Left lung (tissue), 10 donors: ENCODE measurements around the gene PHACTR1. TPM values are rescaled to one million over a fixed set of nuclear protein-coding genes. Genes with fewer than 3 reads are reported as not detected.

ENCODE experiments used
- ATAC-seq: fragments of 200-7000 bp; cut with Tn5 transposase; one replicate; pipeline ENCODE4 v1.9.1; 2020; ENCODE audit warnings: moderate library complexity
- DNase-seq, 4 donors: peaks; one replicate each; pipeline ENCODE4 v3.0.0-alpha.2; 2013 to 2020
- H3K27ac ChIP-seq, 2 donors: fragments of 200-600 bp; sonication (generic) in 1 of 2; one replicate each; pipeline versions ENCODE4 v1.5.0 to v1.8.0; 2020 to 2021
- H3K27me3 ChIP-seq, 2 donors: fragments of 200-600 bp; sonication (generic) in 1 of 2; one replicate each; pipeline versions ENCODE4 v1.5.0 to v1.8.0; 2020 to 2021
- H3K36me3 ChIP-seq, 2 donors: fragments of 200-600 bp; sonication (generic) in 1 of 2; one replicate each; pipeline versions ENCODE4 v1.5.0 to v1.8.0; 2020 to 2021
- H3K4me1 ChIP-seq, 2 donors: fragments of 200-600 bp; one replicate each; pipeline ENCODE4 v1.8.0; 2021
- H3K4me3 ChIP-seq, 2 donors: fragments of 200-600 bp; sonication (generic) in 1 of 2; one replicate each; pipeline versions ENCODE4 v1.5.0 to v1.8.0; 2020 to 2021; ENCODE audit warnings: mild to moderate bottlenecking in 1 of 2
- H3K9me3 ChIP-seq, 2 donors: fragments of 200-600 bp; sonication (generic) in 1 of 2; one replicate each; pipeline versions ENCODE4 v1.5.0 to v1.8.0; 2020 to 2021
- intact Hi-C, 2 donors: fragments of 100-400 bp; cut with DNase I; formaldehyde crosslinking; loops; one replicate each; pipeline versions ENCODE4 v1.11.2 to v1.14.2; 2022
- polyA plus RNA-seq, 6 donors: library from polyadenylated mRNA; unstranded; fragments of 120-200 nt; gene quantifications; one replicate each; pipeline ENCODE4 v1.2.1, GENCODE V29; 2013; ENCODE audit not compliant: insufficient read length in 6 of 6
- total RNA-seq, 2 donors: library from RNA; stranded (reverse); fragmentation: NEBNext Ultra II Directional; extraction: Animal tissue kit (Norgen Biotek cat#: 25700); gene quantifications; one replicate each; pipeline ENCODE4 v1.2.1, GENCODE V29; 2021
- TF ChIP-seq, protein P1 (sequence below), 2 donors: fragments of 200-600 bp; sonication (generic) in 1 of 2; IDR thresholded peaks; one replicate each; pipeline versions ENCODE4 v1.5.0 to v1.8.0; 2021; ENCODE audit warnings: antibody characterized with exemption in 2 of 2
- donor health status: DM: no; HTN: yes; CAD: no.
- donor health status: DM: no; HTN: no; CAD: no.

The PHACTR1 gene
- total and polyA plus RNA-seq, 8 donors = 12.1 to 53.3 (median 15.8) TPM

GRCh38 chr6:12848964-12849808, 132.6 kb downstream of the PHACTR1 start:
- no peaks in the 10 kb centered on the region for H3K9me3 ChIP-seq
- no peak overlapping the region for H3K4me3 ChIP-seq
- H3K36me3 ChIP-seq = no peaks in the 10 kb centered on the region
- peaks cover 0 to 10% of the 10 kb centered on the region in 2 donors for H3K27me3 ChIP-seq
- ATAC-seq (no peak), DNase-seq (no peak)
- H3K4me1 ChIP-seq = no peaks in the 10 kb centered on the region
- TF ChIP-seq, protein P1, sequence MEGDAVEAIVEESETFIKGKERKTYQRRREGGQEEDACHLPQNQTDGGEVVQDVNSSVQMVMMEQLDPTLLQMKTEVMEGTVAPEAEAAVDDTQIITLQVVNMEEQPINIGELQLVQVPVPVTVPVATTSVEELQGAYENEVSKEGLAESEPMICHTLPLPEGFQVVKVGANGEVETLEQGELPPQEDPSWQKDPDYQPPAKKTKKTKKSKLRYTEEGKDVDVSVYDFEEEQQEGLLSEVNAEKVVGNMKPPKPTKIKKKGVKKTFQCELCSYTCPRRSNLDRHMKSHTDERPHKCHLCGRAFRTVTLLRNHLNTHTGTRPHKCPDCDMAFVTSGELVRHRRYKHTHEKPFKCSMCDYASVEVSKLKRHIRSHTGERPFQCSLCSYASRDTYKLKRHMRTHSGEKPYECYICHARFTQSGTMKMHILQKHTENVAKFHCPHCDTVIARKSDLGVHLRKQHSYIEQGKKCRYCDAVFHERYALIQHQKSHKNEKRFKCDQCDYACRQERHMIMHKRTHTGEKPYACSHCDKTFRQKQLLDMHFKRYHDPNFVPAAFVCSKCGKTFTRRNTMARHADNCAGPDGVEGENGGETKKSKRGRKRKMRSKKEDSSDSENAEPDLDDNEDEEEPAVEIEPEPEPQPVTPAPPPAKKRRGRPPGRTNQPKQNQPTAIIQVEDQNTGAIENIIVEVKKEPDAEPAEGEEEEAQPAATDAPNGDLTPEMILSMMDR (IDR thresholded peaks at IDR 0.05) = no peak
- intact Hi-C loops = no loop called here
- no peak overlapping the region for H3K27ac ChIP-seq

DNA sequence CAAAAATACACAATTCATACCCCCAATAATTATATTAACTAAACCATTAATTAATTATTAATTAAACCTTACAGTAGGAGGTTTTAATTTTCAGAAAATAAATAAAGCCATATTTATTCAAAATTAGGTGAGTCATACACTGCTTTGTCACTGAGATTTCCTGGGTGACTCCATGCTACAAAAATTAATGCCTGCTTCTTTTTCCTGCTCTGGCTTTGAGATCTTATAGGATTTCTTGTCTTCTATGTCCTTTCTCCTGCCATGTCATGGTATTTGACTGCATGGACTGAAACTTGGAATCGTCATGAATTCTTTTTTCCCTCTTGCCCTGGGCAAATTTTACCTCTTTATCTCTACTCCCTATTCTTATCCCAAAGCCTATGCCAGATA, 133.2 kb downstream of the PHACTR1 start:
- Histone ChIP-seq H3K36me3 (no peaks in the 10 kb centered on the region), H3K27me3 (peaks cover 0 to 10% of the 10 kb centered on the region in 2 donors), H3K9me3 (no peaks in the 10 kb centered on the region), H3K4me1 (no peaks in the 10 kb centered on the region), H3K27ac (no peak overlapping the region), H3K4me3 (no peak overlapping the region)
- DNase-seq (no peak), ATAC-seq (no peak)
- TF ChIP-seq, protein P1 (IDR thresholded peaks at IDR 0.05) = no peak
- intact Hi-C loops = no loop called here

GRCh38 chr6:12851123-12851695, 134.6 kb downstream of the PHACTR1 start:
- Histone ChIP-seq H3K36me3 (no peaks in the 10 kb centered on the region), H3K9me3 (no peaks in the 10 kb centered on the region), H3K27ac (no peak overlapping the region), H3K4me1 (no peaks in the 10 kb centered on the region), H3K27me3 (peaks cover 0 to 9% of the 10 kb centered on the region in 2 donors), H3K4me3 (no peak overlapping the region)
- no peak for ATAC-seq
- intact Hi-C loops = no loop called here
- DNase-seq = no peak
- TF ChIP-seq, protein P1 (IDR thresholded peaks at IDR 0.05) = no peak

- H3K9me3 ChIP-seq = no peaks in the 10 kb centered on the region
Measured at GRCh38 chr6:12861603-12862002, 145.0 kb downstream of the PHACTR1 start.

DNA sequence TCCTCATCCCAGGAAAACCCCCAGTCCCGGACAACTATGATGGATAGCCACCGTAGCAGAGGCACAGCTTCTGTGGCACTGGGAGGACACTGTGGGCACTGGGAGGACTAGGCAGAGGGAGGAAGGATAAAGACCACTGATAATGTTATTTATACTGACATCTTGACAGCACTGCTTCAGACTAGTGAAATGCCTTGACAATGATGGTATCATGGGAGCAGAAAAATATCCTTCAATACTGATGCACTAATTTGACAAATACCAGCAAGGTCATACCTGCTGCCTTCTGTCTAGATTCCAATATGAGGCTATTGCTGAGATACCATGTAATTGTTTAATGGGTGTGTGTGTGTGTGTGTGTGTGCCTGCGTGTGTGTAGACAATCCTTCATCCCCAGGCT, 148.6 kb downstream of the PHACTR1 start:
- Histone ChIP-seq H3K4me3 (no peak overlapping the region), H3K36me3 (no peaks in the 10 kb centered on the region), H3K27ac (no peak overlapping the region), H3K4me1 (no peaks in the 10 kb centered on the region), H3K9me3 (no peaks in the 10 kb centered on the region), H3K27me3 (peaks cover 0 to 11% of the 10 kb centered on the region in 2 donors)
- TF ChIP-seq, protein P1 (IDR thresholded peaks at IDR 0.05) = no peak
- no peak for ATAC-seq
- no peak for DNase-seq
- intact Hi-C loops = no loop called here

More at GRCh38 chr6:12861603-12862002, 145.0 kb downstream of the PHACTR1 start:
- no peaks in the 10 kb centered on the region for H3K36me3 ChIP-seq
- ATAC-seq = no peak
- H3K4me1 ChIP-seq = no peaks in the 10 kb centered on the region
- no peak overlapping the region for H3K27ac ChIP-seq
- no peak overlapping the region for H3K4me3 ChIP-seq
- intact Hi-C loops = no loop called here
- no peaks in the 10 kb centered on the region for H3K27me3 ChIP-seq
- DNase-seq = no peak
- TF ChIP-seq, protein P1 (IDR thresholded peaks at IDR 0.05) = no peak
